ENCODE measurements around the gene NKTR.

- no peak for TF ChIP-seq CTCF (IDR thresholded peaks at IDR 0.05)
- TF ChIP-seq POLR2A (IDR thresholded peaks at IDR 0.05): no peak
- no peak for TF ChIP-seq POLR2AphosphoS5 (IDR thresholded peaks at IDR 0.05)
Measured at GRCh38 chr3:42649006-42649405, 48.5 kb downstream of the NKTR start.
